ENCODE results near the gene POLR1C.

DNA sequence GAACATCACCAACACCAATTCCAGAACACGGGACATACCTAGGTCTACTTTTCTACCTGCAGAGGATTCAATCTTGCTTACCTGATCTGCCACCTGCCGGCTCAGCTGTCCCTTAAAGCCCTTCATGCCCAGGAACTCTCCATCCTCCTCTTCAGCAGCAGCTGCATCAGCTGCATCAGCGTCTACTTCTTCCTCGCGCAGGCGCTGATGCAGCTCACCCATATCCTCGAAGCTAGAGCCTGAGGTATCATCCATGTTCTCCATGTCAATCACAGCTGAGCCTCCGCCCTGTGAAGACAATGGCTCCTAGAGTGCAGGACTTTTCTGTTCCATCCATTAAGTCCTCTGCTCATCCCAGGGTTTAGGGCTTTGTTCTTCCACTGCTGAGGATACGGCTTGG, 1.1 kb upstream of the POLR1C start:
- TF ChIP-seq, protein P1, sequence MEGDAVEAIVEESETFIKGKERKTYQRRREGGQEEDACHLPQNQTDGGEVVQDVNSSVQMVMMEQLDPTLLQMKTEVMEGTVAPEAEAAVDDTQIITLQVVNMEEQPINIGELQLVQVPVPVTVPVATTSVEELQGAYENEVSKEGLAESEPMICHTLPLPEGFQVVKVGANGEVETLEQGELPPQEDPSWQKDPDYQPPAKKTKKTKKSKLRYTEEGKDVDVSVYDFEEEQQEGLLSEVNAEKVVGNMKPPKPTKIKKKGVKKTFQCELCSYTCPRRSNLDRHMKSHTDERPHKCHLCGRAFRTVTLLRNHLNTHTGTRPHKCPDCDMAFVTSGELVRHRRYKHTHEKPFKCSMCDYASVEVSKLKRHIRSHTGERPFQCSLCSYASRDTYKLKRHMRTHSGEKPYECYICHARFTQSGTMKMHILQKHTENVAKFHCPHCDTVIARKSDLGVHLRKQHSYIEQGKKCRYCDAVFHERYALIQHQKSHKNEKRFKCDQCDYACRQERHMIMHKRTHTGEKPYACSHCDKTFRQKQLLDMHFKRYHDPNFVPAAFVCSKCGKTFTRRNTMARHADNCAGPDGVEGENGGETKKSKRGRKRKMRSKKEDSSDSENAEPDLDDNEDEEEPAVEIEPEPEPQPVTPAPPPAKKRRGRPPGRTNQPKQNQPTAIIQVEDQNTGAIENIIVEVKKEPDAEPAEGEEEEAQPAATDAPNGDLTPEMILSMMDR (IDR thresholded peaks at IDR 0.05) = no peak
- TF ChIP-seq POLR2A (IDR thresholded peaks at IDR 0.05) = no peak
